Activated CD4-positive, alpha-beta T cell treated with anti-CD3 and anti-CD28 coated beads, Interleukin-2, amount 50 U/mL, for 1 hour (primary cell): ENCODE measurements around the gene SLIT3.

Source experiments
- DNase-seq: peaks from one replicate; pipeline ENCODE4 v3.0.0-alpha.2; 2020

SLIT3 gene

DNA sequence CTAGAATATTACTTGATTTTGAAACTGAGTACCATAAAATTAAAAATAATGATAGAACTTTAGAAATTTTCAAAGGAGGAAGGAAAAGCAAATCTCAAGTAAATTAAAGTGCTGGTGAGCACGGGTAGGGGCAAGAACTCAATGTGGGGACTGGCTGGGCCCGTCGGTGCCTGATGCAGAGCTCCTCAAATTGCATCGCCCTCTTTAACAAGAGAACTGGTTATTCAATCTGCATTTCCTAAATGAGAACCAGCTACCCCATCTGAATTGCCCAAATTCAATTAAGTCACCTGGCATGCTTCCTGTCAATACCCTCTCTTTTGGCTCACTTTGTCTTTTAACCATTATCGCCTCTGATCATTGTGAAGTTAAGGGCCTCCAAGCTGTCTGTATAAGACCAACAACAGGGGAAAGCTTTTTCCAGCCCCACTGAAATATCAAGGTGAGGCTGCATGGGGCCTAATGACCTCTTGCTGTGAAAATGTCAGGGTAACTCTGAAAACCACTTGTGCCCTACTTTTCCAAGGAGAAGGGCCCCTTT is 316.7 kb downstream of the SLIT3 start:
- DNase-seq = no peak

GRCh38 chr5:168979135-168979534 is 321.8 kb downstream of the SLIT3 start:
- no peak for DNase-seq

GRCh38 chr5:168978500-168978899 is 322.4 kb downstream of the SLIT3 start:
- DNase-seq = no peak

GRCh38 chr5:168978015-168978414 is 322.9 kb downstream of the SLIT3 start:
- DNase-seq = no peak

GRCh38 chr5:168976311-168976970 is 324.5 kb downstream of the SLIT3 start:
- no peak for DNase-seq

- DNase-seq = no peak
Measured at GRCh38 chr5:168975331-168975730, 325.6 kb downstream of the SLIT3 start.

GRCh38 chr5:168974082-168974481 is 326.9 kb downstream of the SLIT3 start:
- DNase-seq = no peak

DNA sequence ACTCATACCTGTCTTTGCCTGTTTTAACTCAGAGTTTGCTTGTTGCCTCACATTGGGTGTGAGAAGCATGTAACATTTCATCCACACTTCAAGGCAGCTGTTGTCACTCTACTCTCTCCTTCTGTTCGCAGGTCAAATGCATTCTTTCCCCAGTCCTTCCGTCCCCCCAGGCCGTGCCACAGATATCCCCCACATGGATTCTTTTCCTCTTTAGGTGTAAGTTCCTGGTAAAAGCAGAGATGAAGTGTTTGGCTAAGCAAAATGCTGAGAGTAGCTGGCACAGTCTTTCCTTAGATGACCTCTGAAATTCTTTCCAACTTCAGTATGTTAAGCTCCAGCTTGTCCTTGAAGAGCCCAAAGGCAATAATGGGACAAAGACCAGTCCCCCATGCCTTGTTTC is 328.2 kb downstream of the SLIT3 start:
- DNase-seq = no peak

- no peak for DNase-seq
Measured at GRCh38 chr5:168971100-168971499, 329.8 kb downstream of the SLIT3 start.

GRCh38 chr5:168969326-168969886 is 331.5 kb downstream of the SLIT3 start:
- DNase-seq = no peak

- no peak for DNase-seq
Measured at GRCh38 chr5:168967882-168968620, 332.9 kb downstream of the SLIT3 start.

GRCh38 chr5:168965638-168966037 is 335.3 kb downstream of the SLIT3 start:
- DNase-seq = no peak

DNA sequence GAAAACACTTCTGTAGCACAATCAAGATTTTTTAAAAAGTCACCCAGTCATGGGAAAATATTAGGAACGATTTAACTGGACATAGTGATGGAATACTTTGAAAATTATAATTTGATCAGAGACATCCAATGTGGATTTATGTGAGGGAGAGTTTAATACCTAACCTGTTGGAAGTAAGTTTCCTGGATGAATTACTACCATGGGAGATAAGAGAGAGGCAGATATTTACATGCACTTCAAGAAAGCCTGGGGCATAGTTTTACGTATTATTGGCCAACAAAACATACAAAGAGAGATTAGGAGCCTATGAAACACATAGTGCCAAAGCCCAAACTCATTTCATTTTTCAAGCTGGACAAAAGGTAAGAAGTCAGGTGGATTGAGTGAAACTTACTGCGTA is 336.8 kb downstream of the SLIT3 start:
- DNase-seq = no peak

DNA sequence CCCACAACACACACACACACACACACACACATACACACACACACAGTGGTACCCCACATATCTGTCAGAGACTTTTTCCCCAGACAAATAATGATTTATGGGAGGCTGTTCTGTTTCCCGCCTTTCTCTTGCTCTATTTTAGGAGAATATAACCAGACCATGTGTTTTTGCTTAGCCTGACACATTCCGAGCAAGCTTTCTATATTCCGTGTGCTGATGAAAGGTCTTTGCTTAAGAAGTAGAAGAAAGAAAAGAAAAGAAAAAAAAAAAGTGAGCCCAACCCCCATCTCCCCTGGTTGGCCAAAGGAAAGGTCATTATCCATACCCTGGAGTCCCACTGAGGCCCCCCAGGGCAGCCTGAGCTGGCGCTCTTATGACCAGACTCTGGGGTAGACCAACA is 338.6 kb downstream of the SLIT3 start:
- DNase-seq = no peak

- no peak for DNase-seq
Measured at GRCh38 chr5:168961681-168962080, 339.3 kb downstream of the SLIT3 start.

- DNase-seq = no peak
Measured at GRCh38 chr5:168960497-168960896, 340.4 kb downstream of the SLIT3 start.

DNA sequence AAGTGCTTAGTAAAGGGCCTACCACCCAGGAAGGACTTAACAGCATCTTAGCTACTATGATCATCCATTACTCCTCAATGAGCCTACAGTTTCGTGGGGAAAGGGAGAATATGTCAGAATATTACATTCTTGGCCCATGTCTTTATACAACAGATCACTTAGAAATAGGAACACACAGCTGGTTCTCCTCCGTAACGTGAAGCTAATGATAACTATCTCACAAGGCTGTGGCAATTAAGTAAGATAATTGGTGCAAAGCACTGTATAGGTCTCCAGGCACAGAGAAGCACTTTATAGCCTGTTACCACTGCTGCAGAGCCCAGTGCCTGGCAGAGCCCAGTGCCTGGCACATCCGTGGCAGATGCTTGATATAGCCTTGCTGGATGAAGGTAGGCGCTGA is 347.6 kb downstream of the SLIT3 start:
- DNase-seq = no peak

DNA sequence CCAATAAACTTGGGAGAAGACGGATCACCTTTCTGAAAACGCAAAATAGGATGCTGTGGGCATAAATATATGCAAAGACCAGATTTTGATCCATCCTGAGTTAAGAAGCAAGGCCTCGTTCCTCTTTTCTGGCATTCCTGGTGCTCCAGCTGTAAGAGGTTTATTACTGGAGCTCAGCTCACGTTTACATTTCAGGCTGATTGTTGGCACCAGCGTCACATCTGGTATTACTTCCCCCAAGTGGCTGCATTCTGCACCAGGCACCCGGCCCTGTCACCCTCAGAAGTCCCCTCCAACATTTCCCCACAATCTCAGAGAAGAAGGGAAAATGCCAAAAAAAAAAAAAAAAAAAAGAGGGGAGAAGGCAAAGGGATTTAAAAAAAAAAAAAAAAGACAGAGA is 348.7 kb downstream of the SLIT3 start:
- no peak for DNase-seq

DNA sequence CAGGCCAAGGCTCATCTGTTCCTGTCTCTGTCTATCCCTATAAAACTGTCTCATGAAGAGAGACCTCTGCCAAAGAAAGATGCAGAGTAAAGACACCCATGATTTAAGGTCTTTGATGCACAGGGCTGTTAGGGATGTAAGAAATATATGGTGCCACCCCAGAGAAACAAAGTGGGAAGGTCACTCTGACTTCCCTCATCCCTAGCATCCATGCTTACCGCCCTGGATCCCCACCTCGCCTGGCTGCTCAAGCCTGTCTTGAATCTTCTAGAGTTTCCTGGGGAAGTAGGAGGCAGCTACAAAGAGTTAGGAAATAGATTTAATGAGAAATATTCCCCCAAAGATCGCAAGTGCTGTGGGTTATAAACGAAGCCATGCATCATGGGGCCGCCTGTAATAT is 349.2 kb downstream of the SLIT3 start:
- no peak for DNase-seq

- no peak for DNase-seq
Measured at GRCh38 chr5:168951356-168951755, 349.6 kb downstream of the SLIT3 start.

DNA sequence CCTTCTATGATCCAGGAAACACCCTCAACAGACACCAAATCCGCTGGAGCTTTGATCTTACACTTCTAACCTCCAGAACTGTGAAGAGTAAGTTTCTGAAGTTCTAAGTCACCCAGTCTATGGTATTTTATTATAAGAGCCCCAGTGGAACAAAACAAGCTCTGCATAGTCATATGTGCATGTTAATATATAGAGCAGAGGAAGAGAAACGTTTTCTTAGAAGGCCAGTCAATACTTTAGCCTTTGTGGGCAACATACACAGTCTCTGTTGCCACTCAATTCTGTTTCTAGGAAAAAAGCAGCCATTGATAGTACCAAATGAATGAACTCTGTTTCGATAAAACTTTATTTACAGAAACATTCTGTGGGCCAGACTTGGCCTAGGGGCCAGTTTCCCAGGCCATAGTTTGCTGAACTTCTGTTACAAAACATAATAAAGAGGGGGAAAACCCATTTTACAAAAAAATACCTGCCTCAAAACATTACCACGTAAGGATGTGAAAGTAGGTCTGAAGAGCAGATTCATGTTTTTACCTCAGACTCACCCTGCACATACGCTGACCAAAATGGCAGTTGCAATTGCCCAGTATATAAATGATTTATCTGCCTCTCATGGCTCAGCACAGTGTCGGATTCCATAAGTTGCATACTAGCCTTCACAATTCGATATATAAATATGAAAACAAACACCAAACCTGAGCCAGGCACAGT is 350.5 kb downstream of the SLIT3 start:
- no peak for DNase-seq

DNA sequence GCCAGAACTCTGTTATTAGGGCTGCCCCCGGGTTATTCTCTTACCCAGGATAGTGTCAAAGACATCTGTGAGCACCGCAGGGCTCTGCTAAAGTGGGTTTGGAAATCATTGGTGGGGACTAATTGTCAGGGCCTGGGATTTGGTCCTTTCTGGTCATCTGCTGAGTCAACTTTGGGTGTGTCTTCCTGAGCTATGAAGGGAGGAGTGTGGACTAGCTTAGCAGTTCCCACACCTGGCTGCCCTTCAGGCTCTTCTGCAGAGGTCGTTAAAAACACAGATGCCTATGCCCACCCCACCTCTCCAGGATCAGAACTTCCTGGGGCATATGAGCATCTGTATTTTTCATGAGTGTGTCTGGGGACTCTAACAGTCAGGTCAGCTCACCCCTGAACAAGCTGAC is 352.2 kb downstream of the SLIT3 start:
- DNase-seq = no peak

DNA sequence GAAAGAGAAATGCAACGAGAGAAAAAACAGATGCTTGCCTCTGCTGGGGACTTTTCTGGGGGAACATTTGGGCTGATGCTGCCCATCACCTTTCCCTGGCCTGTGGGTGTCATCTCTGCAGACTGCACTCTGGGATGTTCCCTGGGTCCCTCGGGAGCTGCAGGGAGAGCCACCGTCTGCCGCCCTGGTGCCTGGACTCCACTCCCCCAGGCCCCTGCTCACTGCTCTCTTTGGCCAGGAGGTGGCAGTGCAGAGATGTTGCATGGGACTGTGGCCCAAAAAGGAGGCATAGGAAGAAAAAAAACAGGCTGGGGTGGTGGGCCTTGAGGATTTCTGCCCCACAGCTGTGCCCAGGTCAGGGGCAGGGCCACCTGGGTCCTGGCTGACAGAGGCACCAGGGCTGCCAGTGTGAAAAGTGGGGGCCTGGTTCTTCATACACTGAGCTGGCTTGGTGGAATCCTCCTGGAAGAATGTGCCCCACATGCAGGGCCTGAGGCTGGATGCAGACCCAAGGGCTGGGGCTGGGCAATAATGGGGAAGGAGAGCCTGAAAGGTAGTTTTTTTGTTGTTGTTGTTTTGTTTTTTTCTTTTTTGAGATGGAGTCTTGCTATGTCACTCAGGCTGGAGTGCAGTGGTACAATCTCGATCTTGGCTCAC is 353.6 kb downstream of the SLIT3 start:
- peak; percentile 5 for DNase-seq
